ENCODE results near the gene ADGRG1.

The ADGRG1 gene

GRCh38 chr16:57627184-57627871, 1.1 kb upstream of the ADGRG1 start:
- Histone ChIP-seq H3K9me3 (ENCODE audit: control insufficient read depth, insufficient read depth, low read depth, low read length) (no peaks in the 10 kb centered on the region), H3K4me3 (ENCODE audit: low read depth, low read length) (no peak overlapping the region), H3K4me1 (ENCODE audit: control insufficient read depth, insufficient read depth, low read length) (no peaks in the 10 kb centered on the region), H3K36me3 (ENCODE audit: control insufficient read depth in 2 of 2, insufficient read depth in 1 of 2, low read length in 2 of 2) (no peaks in the 10 kb centered on the region), H3K27ac (ENCODE audit: extremely low read depth, low read depth, low read length) (no peak overlapping the region)
- no peak for TF ChIP-seq ATF2 (tag by site-specific recombination; IDR thresholded peaks at IDR 0.05; ENCODE audit: low read depth)
- no peak for TF ChIP-seq RBAK (tag by site-specific recombination; IDR thresholded peaks at IDR 0.05)
- TF ChIP-seq SALL2 (tag by site-specific recombination; IDR thresholded peaks at IDR 0.05; ENCODE audit: borderline replicate concordance): no peak
- no peak for TF ChIP-seq ZNF707 (tag by site-specific recombination; IDR thresholded peaks at IDR 0.05)
- no peak for TF ChIP-seq ZNF335 (tag by site-specific recombination; conservative IDR thresholded peaks at IDR 0.05)
- no peak for TF ChIP-seq ZNF174 (tag by site-specific recombination; IDR thresholded peaks at IDR 0.05)
- ChIA-PET POLR2A (interaction anchor here (0.7 kb wide), 1 partner anchor 108 kb away, joined by 3 read pairs; the partner anchor contains the start of gene KATNB1), CTCF (interaction anchor here (1.0 to 2.8 kb wide), 4 partner anchors 18 to 51 kb away, joined by 3 to 17 read pairs (median 3); no protein-coding TSS in a partner anchor)

GRCh38 chr16:57628783-57629293, 408 bp downstream of the ADGRG1 start:
- Histone ChIP-seq H3K9me3 (ENCODE audit: control insufficient read depth, insufficient read depth, low read depth, low read length) (no peaks in the 10 kb centered on the region), H3K4me3 (ENCODE audit: low read depth, low read length) (no peak overlapping the region), H3K36me3 (ENCODE audit: control insufficient read depth in 2 of 2, insufficient read depth in 1 of 2, low read length in 2 of 2) (no peaks in the 10 kb centered on the region), H3K4me1 (ENCODE audit: control insufficient read depth, insufficient read depth, low read length) (no peaks in the 10 kb centered on the region), H3K27ac (ENCODE audit: extremely low read depth, low read depth, low read length) (no peak overlapping the region)
- ChIA-PET POLR2A (interaction anchor here (0.9 to 1.1 kb wide), 3 partner anchors 9 to 182 kb away, joined by 3 to 4 read pairs (median 3); partner anchors contain the start of genes CIAPIN1 and COQ9), CTCF (interaction anchor here (0.8 to 2.8 kb wide), 4 partner anchors 19 to 47 kb away, joined by 3 to 17 read pairs (median 4); no protein-coding TSS in a partner anchor)
- TF ChIP-seq ZNF341 (tag by site-specific recombination; IDR thresholded peaks at IDR 0.05; ENCODE audit: low read depth) (no peak), SP2 (tag by site-specific recombination; IDR thresholded peaks at IDR 0.05) (no peak), ZNF639 (tag by site-specific recombination; IDR thresholded peaks at IDR 0.05) (0 out of 2 replicates have a peak, but pooled peaks have one; percentile 44), FEZF1 (tag by site-specific recombination; IDR thresholded peaks at IDR 0.05) (no peak), SALL2 (tag by site-specific recombination; IDR thresholded peaks at IDR 0.05; ENCODE audit: borderline replicate concordance) (no peak), ZNF37A (tag by site-specific recombination; IDR thresholded peaks at IDR 0.05) (no peak), ZNF18 (tag by site-specific recombination; IDR thresholded peaks at IDR 0.05) (peak; percentile 98), ZNF624 (tag by site-specific recombination; IDR thresholded peaks at IDR 0.05) (peak; percentile 82), ZNF433 (tag by site-specific recombination; IDR thresholded peaks at IDR 0.05; ENCODE audit: low read depth) (no peak), ZXDB (tag by site-specific recombination; IDR thresholded peaks at IDR 0.05) (no peak), ZNF701 (tag by site-specific recombination; IDR thresholded peaks at IDR 0.05) (no peak), ZNF266 (tag by site-specific recombination; IDR thresholded peaks at IDR 0.05; ENCODE audit: low read depth) (no peak), WT1 (tag by site-specific recombination; IDR thresholded peaks at IDR 0.05) (no peak), ZNF404 (tag by site-specific recombination; IDR thresholded peaks at IDR 0.05) (0 out of 2 replicates have a peak, but pooled peaks have one; percentile 40), ZNF837 (tag by site-specific recombination; IDR thresholded peaks at IDR 0.05) (peak; percentile 60; the same call in 1 of the 2 replicates), ZFP3 (tag by site-specific recombination; IDR thresholded peaks at IDR 0.05; ENCODE audit: low read depth) (no peak), YY2 (tag by site-specific recombination; IDR thresholded peaks at IDR 0.05) (peak; percentile 16; the same call in 1 of the 2 replicates), ZNF600 (tag by site-specific recombination; IDR thresholded peaks at IDR 0.05) (no peak), SETDB1 (IDR thresholded peaks at IDR 0.05; ENCODE audit: insufficient read length, low read length) (no peak), ZNF155 (tag by site-specific recombination; IDR thresholded peaks at IDR 0.05) (no peak), ZBTB8A (tag by site-specific recombination; IDR thresholded peaks at IDR 0.05) (no peak), GLIS2 (tag by site-specific recombination; IDR thresholded peaks at IDR 0.05) (no peak), INSM2 (tag by site-specific recombination; IDR thresholded peaks at IDR 0.05) (0 out of 2 replicates have a peak, but pooled peaks have one; percentile 31), ZNF302 (tag by site-specific recombination; IDR thresholded peaks at IDR 0.05; ENCODE audit: low read depth) (peak; percentile 90)
